Measurements from ENCODE around the gene PTPRM. TPM values are rescaled to one million over a fixed set of nuclear protein-coding genes. Genes with fewer than 3 reads are reported as not detected.
A peak's percentile ranks its signal among the peaks of the same experiment; 100 is the strongest.

Gene PTPRM
- total and polyA plus RNA-seq, 2 of the 8 experiments (the other 6 are each of a cell fraction or from before 2014, with no cell fraction given), result 4.1 to 7.0 TPM

DNA sequence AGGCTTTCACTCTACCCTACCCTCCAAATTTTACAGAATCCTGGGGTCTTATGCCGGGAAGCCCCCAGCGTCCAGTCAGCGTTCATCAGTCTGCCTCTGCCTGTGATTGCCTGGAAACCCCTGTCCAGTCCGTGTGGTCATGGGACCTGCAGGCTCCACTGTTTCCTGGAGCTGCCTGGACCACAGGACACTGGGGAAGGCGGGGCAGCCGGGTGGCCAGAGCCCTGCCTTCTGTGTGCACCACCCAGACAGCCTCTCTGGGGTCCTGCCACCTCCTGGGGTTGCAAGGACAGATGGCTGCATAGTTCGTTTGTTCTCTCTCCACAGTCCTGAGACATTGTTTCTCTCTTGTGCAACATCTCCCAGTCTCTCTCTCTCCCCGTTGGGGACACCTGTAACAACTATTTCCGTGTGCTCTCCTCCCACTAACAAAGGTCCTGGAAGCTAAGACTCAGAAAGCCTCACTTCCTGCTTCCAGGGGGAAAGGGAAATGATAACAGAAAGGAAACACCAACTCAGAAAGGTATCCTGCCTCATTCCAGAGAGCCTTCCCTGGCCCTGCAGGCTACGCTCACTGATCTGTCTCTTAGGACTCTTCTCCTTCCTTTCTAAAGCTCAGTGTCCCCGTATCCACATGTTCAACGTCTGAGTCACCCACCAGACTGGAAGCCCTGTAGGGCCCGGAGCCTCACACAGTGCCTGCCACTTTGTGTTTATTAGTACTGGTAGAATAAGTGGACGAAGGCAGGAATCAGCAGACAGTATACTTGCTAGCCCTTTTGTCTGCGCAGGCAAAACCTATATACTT is 849.3 kb downstream of the PTPRM start:
- Histone ChIP-seq H3K27me3 (replicated peaks in 1 of 4; ENCODE audit: control insufficient read depth in 3 of 4, extremely low read depth in 1 of 4, insufficient read depth in 3 of 4, low read length in 3 of 4) (no peaks in the 10 kb centered on the region), H3K23me2 (ENCODE audit: low read depth, low read length) (no peaks in the 10 kb centered on the region), H3K9me3 (ENCODE audit: insufficient read depth in 2 of 2, low read depth in 1 of 2, low read length in 1 of 2) (peaks cover 5% of the 10 kb centered on the region in 2 experiments; a peak in 2 of 4 replicates), H2BK12ac (ENCODE audit: low read depth, low read length) (no peak overlapping the region), H3K56ac (replicated peaks; ENCODE audit: insufficient read length, low read depth, low read length) (no peak overlapping the region), H3K79me2 (ENCODE audit: control insufficient read depth in 1 of 2, insufficient read depth in 2 of 2, low read length in 2 of 2) (no peaks in the 10 kb centered on the region), H3K4me2 (ENCODE audit: insufficient read depth in 1 of 2, low read depth in 2 of 2, low read length in 2 of 2) (no peak overlapping the region), H3K23ac (ENCODE audit: insufficient read length) (no peak overlapping the region), H4K8ac (ENCODE audit: extremely low read depth, insufficient read depth, low read length) (no peak overlapping the region), H2AK5ac (ENCODE audit: low read depth, low read length) (no peak overlapping the region), H4K20me1 (replicated peaks in 1 of 2; ENCODE audit: control insufficient read depth in 1 of 2, insufficient read depth in 2 of 2, low read length in 2 of 2) (no peaks in the 10 kb centered on the region), H4K91ac (replicated peaks; ENCODE audit: insufficient read length, low read length) (no peak overlapping the region), H3K36me3 (ENCODE audit: control insufficient read depth in 2 of 4, insufficient read depth in 4 of 4, low read length in 3 of 4) (no peaks in the 10 kb centered on the region), H2BK5ac (ENCODE audit: low read depth, low read length) (no peak overlapping the region), H3K4ac (replicated peaks; ENCODE audit: insufficient read length, low read depth, low read length) (no peak overlapping the region), H2BK15ac (ENCODE audit: low read length) (no peak overlapping the region), H2AFZ (ENCODE audit: low read length) (peak overlapping the region; percentile 65), H2BK120ac (replicated peaks; ENCODE audit: low read depth, low read length) (no peak overlapping the region), H3K4me3 (ENCODE audit: extremely low read depth in 1 of 4, insufficient read depth in 2 of 4, low read depth in 3 of 4, low read length in 4 of 4) (no peak overlapping the region), H3K4me1 (replicated peaks in 1 of 4; ENCODE audit: control insufficient read depth in 3 of 4, insufficient read depth in 4 of 4, low read length in 3 of 4) (no peaks in the 10 kb centered on the region), H3K9ac (replicated peaks in 1 of 4; ENCODE audit: extremely low read depth in 1 of 4, low read depth in 3 of 4, low read length in 3 of 4) (no peak overlapping the region), H3K14ac (ENCODE audit: insufficient read length) (no peak overlapping the region), H2BK20ac (ENCODE audit: low read length) (no peak overlapping the region), H4K5ac (ENCODE audit: insufficient read length, low read depth, low read length) (no peak overlapping the region), H3K79me1 (ENCODE audit: low read depth, low read length) (no peaks in the 10 kb centered on the region), H3K27ac (ENCODE audit: low read depth, low read length) (no peak overlapping the region), H3K18ac (ENCODE audit: extremely low read depth, low read length) (no peak overlapping the region)
- no peak for DNase-seq (ENCODE audit: low read depth in 1 of 2, low spot score in 2 of 2)
- TF ChIP-seq SAP30 (IDR thresholded peaks at IDR 0.05; ENCODE audit: insufficient read depth, insufficient replicate concordance, low read length) (no peak), ASH2L (IDR thresholded peaks at IDR 0.05; ENCODE audit: low read length) (no peak), SIN3A (conservative IDR thresholded peaks at IDR 0.05 in 1 of 2, IDR thresholded peaks at IDR 0.05 in 1 of 2; ENCODE audit: low read depth in 1 of 2, low read length in 2 of 2) (no peak), BACH1 (IDR thresholded peaks at IDR 0.05; ENCODE audit: low read length) (no peak), SIX5 (IDR thresholded peaks at IDR 0.05; ENCODE audit: low read depth, low read length) (no peak), TAF1 (IDR thresholded peaks at IDR 0.05; ENCODE audit: low read depth, low read length) (no peak), RBBP5 (IDR thresholded peaks at IDR 0.05; ENCODE audit: borderline replicate concordance, low read depth, low read length) (no peak), TEAD4 (IDR thresholded peaks at IDR 0.05; ENCODE audit: low read depth, low read length) (no peak)
- FAIRE-seq, result no peak
- WGBS, 2 experiments (ENCODE audit: extremely low coverage in 1 of 2, insufficient coverage in 1 of 2, insufficient read length in 1 of 2, insufficient replicate concordance in 2 of 2, low coverage in 1 of 2, low lambda C conversion rate in 2 of 2, missing lambda C conversion rate in 1 of 2), result 72% methylated on average over 15 of the region's 15 CpGs; no CpG with 5 or more reads in 1 of the 2 experiments
- CTCF ChIA-PET (ENCODE audit: partially characterized antibody), result interaction anchor here (0.8 to 1.3 kb wide), 2 partner anchors 9 to 27 kb away, joined by 3 to 4 read pairs; no protein-coding TSS in a partner anchor
- POLR2A ChIA-PET (ENCODE audit: partially characterized antibody), result interaction anchor here (0.7 kb wide), 1 partner anchor 1069 kb away, joined by 4 read pairs; no protein-coding TSS in a partner anchor
